HepG2 (cell line): ENCODE measurements around the gene HCFC1.

Source experiments
- CREB1 ChIP-seq, 2 experiments: fragments of 450-650 bp in 1 of 2; IDR thresholded peaks; 2 replicates each; pipeline ENCODE4 v1.6.1; 2016 to 2017; ENCODE audit warnings: control low read depth in 1 of 2, mild to moderate bottlenecking in 1 of 2, missing compliant biosample characterization in 1 of 2, missing genetic modification characterization in 1 of 2
- GTF2F1 ChIP-seq: fragments of 150-350 bp; IDR thresholded peaks from 2 replicates; pipeline ENCODE4 v1.6.1; 2014; ENCODE audit warnings: low read length
- KDM5A ChIP-seq: fragments of 200-600 bp; sonication (generic); IDR thresholded peaks from 2 replicates; pipeline ENCODE4 v1.7.0; 2018; ENCODE audit warnings: antibody characterized with exemption, mild to moderate bottlenecking, low read length, borderline replicate concordance
- NFIC ChIP-seq: IDR thresholded peaks from 2 replicates; pipeline ENCODE4 v1.6.1; 2012; ENCODE audit warnings: mild to moderate bottlenecking, low read length, inconsistent platforms
- RNF2 ChIP-seq: fragments of 450-650 bp; conservative IDR thresholded peaks from 2 replicates; pipeline ENCODE4 v1.6.1; 2016; ENCODE audit warnings: low read depth
- SRSF1 ChIP-seq: fragments of 200-400 bp; formaldehyde crosslinking; optimal IDR thresholded peaks from 2 replicates; pipeline ENCODE3; 2017; ENCODE audit warnings: mild to moderate bottlenecking, low read depth, low read length, moderate library complexity
- SUZ12 ChIP-seq: fragments of 150-350 bp; IDR thresholded peaks from 2 replicates; pipeline ENCODE4 v1.6.1; 2014; ENCODE audit warnings: low read depth, low read length
- TF ChIP-seq, protein P1 (sequence below): sonication (generic); formaldehyde crosslinking; IDR thresholded peaks from 2 replicates; pipeline ENCODE4 v1.4.0; 2020; ENCODE audit warnings: missing genetic modification reagents
- TF ChIP-seq, protein P2 (sequence below): IDR thresholded peaks from 2 replicates; pipeline ENCODE4 v1.6.1; 2012; ENCODE audit warnings: inconsistent platforms

GRCh38 chrX:153963546-153963945 lies 8.1 kb downstream of the HCFC1 start:
- TF ChIP-seq, protein P1, sequence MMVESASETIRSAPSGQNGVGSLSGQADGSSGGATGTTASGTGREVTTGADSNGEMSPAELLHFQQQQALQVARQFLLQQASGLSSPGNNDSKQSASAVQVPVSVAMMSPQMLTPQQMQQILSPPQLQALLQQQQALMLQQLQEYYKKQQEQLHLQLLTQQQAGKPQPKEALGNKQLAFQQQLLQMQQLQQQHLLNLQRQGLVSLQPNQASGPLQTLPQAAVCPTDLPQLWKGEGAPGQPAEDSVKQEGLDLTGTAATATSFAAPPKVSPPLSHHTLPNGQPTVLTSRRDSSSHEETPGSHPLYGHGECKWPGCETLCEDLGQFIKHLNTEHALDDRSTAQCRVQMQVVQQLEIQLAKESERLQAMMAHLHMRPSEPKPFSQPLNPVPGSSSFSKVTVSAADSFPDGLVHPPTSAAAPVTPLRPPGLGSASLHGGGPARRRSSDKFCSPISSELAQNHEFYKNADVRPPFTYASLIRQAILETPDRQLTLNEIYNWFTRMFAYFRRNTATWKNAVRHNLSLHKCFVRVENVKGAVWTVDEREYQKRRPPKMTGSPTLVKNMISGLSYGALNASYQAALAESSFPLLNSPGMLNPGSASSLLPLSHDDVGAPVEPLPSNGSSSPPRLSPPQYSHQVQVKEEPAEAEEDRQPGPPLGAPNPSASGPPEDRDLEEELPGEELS (CRISPR knock-in tag) = no peak
- TF ChIP-seq RNF2 = no peak
- TF ChIP-seq, protein P2, sequence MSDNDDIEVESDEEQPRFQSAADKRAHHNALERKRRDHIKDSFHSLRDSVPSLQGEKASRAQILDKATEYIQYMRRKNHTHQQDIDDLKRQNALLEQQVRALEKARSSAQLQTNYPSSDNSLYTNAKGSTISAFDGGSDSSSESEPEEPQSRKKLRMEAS = no peak
- no peak for TF ChIP-seq GTF2F1
- no peak for TF ChIP-seq SRSF1
- TF ChIP-seq KDM5A = no peak
- no peak for TF ChIP-seq SUZ12
- TF ChIP-seq CREB1 (IDR thresholded peaks at IDR 0.05) = no peak
- no peak for TF ChIP-seq CREB1 (CRISPR knock-in tag; IDR thresholded peaks at IDR 0.05)
- no peak for TF ChIP-seq NFIC
